ENCODE measurements around the gene CYRIA.
A peak's percentile ranks its signal among the peaks of the same experiment; 100 is the strongest.

Gene CYRIA

DNA sequence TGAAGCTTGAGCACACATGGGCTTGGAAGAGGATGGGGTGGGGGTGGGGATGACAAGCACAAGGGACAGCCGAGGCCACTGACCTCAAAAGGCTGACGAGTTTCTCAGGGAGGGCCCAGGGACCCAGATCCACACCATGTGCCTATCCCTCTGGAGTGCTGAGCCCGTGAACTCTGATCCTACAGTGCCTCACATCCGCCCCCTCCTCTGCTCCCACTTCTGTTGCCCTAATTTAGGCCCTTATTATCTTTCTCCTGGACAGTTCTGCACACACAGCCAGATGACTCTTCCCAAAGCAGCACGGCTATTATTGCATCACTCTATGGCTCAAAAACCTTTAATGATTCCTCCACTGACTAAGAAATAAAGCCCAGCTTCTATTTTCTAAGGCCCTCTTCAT lies 24.8 kb downstream of the CYRIA start:
- TF ChIP-seq ZFX (IDR thresholded peaks at IDR 0.05): no peak
- TF ChIP-seq, protein P1, sequence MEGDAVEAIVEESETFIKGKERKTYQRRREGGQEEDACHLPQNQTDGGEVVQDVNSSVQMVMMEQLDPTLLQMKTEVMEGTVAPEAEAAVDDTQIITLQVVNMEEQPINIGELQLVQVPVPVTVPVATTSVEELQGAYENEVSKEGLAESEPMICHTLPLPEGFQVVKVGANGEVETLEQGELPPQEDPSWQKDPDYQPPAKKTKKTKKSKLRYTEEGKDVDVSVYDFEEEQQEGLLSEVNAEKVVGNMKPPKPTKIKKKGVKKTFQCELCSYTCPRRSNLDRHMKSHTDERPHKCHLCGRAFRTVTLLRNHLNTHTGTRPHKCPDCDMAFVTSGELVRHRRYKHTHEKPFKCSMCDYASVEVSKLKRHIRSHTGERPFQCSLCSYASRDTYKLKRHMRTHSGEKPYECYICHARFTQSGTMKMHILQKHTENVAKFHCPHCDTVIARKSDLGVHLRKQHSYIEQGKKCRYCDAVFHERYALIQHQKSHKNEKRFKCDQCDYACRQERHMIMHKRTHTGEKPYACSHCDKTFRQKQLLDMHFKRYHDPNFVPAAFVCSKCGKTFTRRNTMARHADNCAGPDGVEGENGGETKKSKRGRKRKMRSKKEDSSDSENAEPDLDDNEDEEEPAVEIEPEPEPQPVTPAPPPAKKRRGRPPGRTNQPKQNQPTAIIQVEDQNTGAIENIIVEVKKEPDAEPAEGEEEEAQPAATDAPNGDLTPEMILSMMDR (conservative IDR thresholded peaks at IDR 0.05): no peak
- H3K27ac ChIP-seq: no peak overlapping the region

DNA sequence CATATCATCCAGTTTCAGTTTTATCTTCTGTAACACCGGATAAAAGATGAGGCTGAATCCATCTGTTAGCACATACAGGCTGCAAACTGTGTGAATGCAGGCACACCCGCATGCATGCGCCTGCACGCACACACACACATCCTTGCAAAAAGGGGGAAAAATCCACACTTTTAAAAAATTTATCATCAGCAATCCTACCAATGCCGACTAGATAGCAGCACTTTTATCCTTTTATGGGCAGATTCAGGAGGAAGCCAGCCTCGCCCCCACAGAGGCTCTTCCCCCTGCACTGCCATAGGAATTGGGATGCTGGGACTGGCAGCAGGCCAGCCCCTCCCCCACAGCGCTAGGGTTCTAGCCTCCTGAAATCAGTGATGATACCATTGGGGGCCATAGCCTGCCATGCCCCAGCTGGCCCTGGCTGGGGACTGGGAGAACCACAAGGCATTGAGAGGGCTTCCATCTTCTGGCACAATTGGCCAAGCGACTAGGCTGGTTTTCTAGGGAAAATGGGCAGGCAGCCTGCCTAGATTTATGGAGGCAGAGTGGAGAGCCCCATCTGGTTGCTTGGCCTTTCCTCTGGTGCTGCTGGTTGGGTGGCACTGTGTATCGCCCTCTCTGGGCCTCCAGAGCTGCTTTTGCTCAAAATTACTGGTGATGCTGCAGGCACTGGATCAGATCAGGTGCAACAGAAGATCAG lies 25.5 kb downstream of the CYRIA start:
- no peak overlapping the region for H3K27ac ChIP-seq
- TF ChIP-seq, protein P1 (conservative IDR thresholded peaks at IDR 0.05): no peak
- no peak for TF ChIP-seq ZFX (IDR thresholded peaks at IDR 0.05)

DNA sequence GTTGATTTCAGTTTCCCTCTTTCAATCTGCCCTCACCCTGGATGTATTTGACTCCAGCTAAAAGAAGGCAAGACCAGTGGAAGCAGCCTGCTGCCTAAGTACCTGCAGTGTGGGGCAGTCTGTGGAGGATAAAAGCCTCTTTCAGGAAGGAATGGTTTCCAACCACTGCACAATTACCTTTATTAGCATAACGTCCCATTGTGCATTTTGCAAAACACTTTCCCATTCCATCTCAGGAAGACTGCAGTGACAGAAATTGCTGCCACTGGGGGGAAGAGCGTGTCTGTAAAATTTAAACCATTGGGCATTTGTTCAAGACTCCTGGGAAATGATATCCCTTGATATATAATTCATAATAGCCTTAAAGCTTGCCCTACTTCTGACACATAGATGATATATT lies 26.2 kb downstream of the CYRIA start:
- H3K27ac ChIP-seq: no peak overlapping the region
- TF ChIP-seq, protein P1 (conservative IDR thresholded peaks at IDR 0.05): peak; percentile 5
- no peak for TF ChIP-seq ZFX (IDR thresholded peaks at IDR 0.05)

DNA sequence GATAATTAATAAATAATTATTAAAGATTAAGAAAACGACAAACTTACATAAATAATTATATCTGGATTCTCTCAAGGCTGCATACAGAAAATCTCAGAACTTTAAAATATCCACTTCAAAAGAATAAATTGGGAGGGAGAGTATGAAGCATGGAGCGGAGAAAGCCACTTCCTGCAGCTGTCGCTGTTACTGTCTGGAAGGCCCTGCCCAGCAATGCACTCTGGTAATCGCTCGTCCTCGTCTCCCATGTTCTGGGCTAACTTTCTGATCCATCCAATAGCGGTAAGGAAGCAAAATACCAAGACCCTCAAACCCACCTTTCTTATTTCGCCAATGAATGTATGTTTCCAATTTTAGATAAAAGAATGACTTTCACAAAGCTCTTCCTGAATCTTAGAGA lies 26.7 kb downstream of the CYRIA start:
- H3K27ac ChIP-seq: no peak overlapping the region
- TF ChIP-seq, protein P1 (conservative IDR thresholded peaks at IDR 0.05): no peak

DNA sequence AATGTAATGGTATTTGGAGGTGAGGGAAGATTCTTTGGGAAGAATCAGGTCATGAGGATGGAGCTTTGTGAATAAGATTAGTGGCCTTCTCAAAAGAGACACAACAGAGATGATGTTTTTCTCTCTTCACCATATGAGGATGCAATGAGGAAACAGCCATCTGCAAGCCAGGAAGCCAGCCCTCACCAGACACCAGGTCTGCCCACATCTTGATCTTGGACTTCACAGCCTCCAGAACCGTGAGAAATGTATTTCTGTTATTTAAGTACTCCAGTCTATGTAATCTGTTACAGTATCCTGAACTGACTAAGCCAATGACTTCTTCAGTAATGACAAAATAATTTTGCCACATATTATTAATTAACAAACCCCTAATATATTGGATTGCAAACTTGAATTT lies 28.3 kb downstream of the CYRIA start:
- TF ChIP-seq, protein P1 (conservative IDR thresholded peaks at IDR 0.05): no peak
- no peak for TF ChIP-seq ZFX (IDR thresholded peaks at IDR 0.05)

DNA sequence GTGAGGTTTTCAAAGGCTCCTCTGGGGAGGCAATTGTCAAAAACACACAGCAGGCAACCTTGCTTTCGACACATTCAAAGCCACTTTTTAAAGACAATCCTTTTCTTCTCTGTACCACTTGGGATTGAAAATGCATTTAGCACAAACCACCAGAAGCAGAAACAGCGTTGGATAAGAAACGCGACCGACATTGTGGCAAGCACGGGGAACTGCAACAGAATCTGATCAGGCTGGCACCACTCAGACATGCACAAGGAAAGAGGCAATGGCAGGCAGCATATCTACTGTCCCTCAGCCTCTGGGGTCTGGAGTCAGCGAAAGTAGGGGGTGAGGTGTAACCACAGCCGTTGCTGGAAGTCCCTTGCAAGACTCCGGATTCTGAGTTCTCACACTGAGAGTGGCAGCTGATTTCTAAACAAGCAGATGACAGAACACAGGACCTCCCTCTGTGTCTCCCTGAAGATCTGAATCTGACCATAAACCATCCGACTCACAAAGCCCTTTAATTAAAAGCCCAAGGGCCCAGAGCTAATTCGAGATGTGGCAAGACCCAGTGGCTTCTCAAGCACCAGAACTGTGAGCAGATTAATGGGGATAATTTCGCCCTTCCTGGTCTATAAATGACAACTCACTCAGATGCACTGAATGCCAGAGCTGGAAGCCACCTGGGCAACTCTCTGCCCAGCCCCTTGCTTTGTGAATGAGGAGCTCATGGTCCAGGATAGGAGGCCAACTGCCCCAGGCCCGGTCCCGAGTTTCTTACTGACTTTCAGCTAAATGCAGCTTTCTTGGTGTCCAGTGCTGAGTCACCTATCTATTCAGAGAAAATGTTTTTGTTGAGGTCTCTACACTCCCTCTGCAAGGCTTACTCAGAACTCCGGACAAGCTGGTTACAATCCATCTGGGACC lies 29.6 kb downstream of the CYRIA start:
- no peak overlapping the region for H3K27ac ChIP-seq
- TF ChIP-seq, protein P1 (conservative IDR thresholded peaks at IDR 0.05): no peak
- TF ChIP-seq ZFX (IDR thresholded peaks at IDR 0.05): no peak

More for the DNA sequence above, 28.3 kb downstream of the CYRIA start:
- H3K27ac ChIP-seq: no peak overlapping the region

Measured in C4-2B (cell line).